RWPE1 (cell line): ENCODE data around the gene KAZN.

ENCODE experiments used
- CTCF ChIA-PET: fragments of 350-600 bp; sonication (Branson Sonifier 250); formaldehyde crosslinking; extraction: SDS; loops from one replicate; lab custom pipeline; 2021; lab: Yijun Ruan, JAX
- POLR2A ChIA-PET: fragments of 400-600 bp; formaldehyde crosslinking; extraction: SDS; loops from one replicate; lab custom pipeline; 2020; ENCODE audit warnings: antibody characterized with exemption; ENCODE audit not compliant: low non-redundant PET; lab: Yijun Ruan, JAX
- DNase-seq: peaks from one replicate; pipeline ENCODE4 v3.0.0; 2012; ENCODE audit warnings: low spot score
- H3K27ac ChIP-seq: fragments of 450-650 bp; 2 replicates; pipeline ENCODE4 v1.5.1; 2017
- CTCF ChIP-seq: fragments of 450-650 bp; conservative IDR thresholded peaks from 2 replicates; pipeline ENCODE4 v1.5.1; 2017; ENCODE audit warnings: low read depth, mild to moderate bottlenecking

KAZN gene

GRCh38 chr1:14999441-14999840 lies 401.0 kb downstream of the KAZN start:
- ChIA-PET CTCF (no interaction called here), POLR2A (no interaction called here)
- H3K27ac ChIP-seq: no peak overlapping the region
- TF ChIP-seq CTCF: no peak
- no peak for DNase-seq

GRCh38 chr1:15000030-15000429 lies 401.5 kb downstream of the KAZN start:
- no peak for TF ChIP-seq CTCF
- no peak for DNase-seq
- H3K27ac ChIP-seq: no peak overlapping the region
- CTCF ChIA-PET: no interaction called here
- POLR2A ChIA-PET: no interaction called here

- H3K27ac ChIP-seq: no peak overlapping the region
- ChIA-PET CTCF (no interaction called here), POLR2A (no interaction called here)
- TF ChIP-seq CTCF: no peak
- no peak for DNase-seq
Observed at GRCh38 chr1:15000671-15001070, 402.2 kb downstream of the KAZN start.

GRCh38 chr1:15001317-15001915 lies 402.9 kb downstream of the KAZN start:
- no peak for DNase-seq
- no peak overlapping the region for H3K27ac ChIP-seq
- ChIA-PET POLR2A (no interaction called here), CTCF (no interaction called here)
- no peak for TF ChIP-seq CTCF

- TF ChIP-seq CTCF: no peak
- no peak overlapping the region for H3K27ac ChIP-seq
- ChIA-PET POLR2A (no interaction called here), CTCF (interaction anchor here (0.6 kb wide), 1 partner anchor 39 kb away, joined by 3 read pairs; no protein-coding TSS in a partner anchor)
- no peak for DNase-seq
Observed at GRCh38 chr1:15002325-15002724, 403.8 kb downstream of the KAZN start.

- ChIA-PET POLR2A (no interaction called here), CTCF (no interaction called here)
- no peak overlapping the region for H3K27ac ChIP-seq
- no peak for TF ChIP-seq CTCF
- DNase-seq: no peak
Observed at GRCh38 chr1:15004396-15004795, 405.9 kb downstream of the KAZN start.
